ENCODE data around the gene PTGFR.

DNA sequence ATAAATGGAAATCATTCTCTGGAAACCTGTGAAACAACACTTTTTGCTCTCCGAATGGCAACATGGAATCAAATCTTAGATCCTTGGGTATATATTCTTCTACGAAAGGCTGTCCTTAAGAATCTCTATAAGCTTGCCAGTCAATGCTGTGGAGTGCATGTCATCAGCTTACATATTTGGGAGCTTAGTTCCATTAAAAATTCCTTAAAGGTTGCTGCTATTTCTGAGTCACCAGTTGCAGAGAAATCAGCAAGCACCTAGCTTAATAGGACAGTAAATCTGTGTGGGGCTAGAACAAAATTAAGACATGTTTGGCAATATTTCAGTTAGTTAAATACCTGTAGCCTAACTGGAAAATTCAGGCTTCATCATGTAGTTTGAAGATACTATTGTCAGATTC lies 45.7 kb downstream of the PTGFR start:
- TF ChIP-seq, protein P1, sequence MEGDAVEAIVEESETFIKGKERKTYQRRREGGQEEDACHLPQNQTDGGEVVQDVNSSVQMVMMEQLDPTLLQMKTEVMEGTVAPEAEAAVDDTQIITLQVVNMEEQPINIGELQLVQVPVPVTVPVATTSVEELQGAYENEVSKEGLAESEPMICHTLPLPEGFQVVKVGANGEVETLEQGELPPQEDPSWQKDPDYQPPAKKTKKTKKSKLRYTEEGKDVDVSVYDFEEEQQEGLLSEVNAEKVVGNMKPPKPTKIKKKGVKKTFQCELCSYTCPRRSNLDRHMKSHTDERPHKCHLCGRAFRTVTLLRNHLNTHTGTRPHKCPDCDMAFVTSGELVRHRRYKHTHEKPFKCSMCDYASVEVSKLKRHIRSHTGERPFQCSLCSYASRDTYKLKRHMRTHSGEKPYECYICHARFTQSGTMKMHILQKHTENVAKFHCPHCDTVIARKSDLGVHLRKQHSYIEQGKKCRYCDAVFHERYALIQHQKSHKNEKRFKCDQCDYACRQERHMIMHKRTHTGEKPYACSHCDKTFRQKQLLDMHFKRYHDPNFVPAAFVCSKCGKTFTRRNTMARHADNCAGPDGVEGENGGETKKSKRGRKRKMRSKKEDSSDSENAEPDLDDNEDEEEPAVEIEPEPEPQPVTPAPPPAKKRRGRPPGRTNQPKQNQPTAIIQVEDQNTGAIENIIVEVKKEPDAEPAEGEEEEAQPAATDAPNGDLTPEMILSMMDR (IDR thresholded peaks at IDR 0.05) = no peak
- no peak for TF ChIP-seq POLR2AphosphoS5 (IDR thresholded peaks at IDR 0.05)

Data from prostate gland (tissue), 2 donors.